HEK293 (cell line): Measurements from ENCODE around the gene SLC25A39.

Experiments
- BCL11B ChIP-seq: fragments of 450-650 bp; formaldehyde crosslinking; IDR thresholded peaks from 2 replicates; pipeline ENCODE4 v1.5.1; 2016; ENCODE audit warnings: low read depth, missing biosample characterization, missing genetic modification characterization
- GLI2 ChIP-seq: fragments of 450-650 bp; formaldehyde crosslinking; IDR thresholded peaks from 2 replicates; pipeline ENCODE4; 2017; ENCODE audit warnings: missing biosample characterization, missing genetic modification characterization, low read depth, borderline replicate concordance
- HOXC10 ChIP-seq: sonication (generic); formaldehyde crosslinking; IDR thresholded peaks from 2 replicates; pipeline ENCODE4 v1.8.1; 2023; ENCODE audit warnings: mild to moderate bottlenecking, missing genetic modification reagents
- IKZF3 ChIP-seq: fragments of 450-650 bp; IDR thresholded peaks from 2 replicates; pipeline ENCODE4 v1.5.0; 2018; ENCODE audit warnings: missing biosample characterization, mild to moderate bottlenecking, missing genetic modification characterization, moderate library complexity
- KLF16 ChIP-seq: fragments of 450-650 bp; formaldehyde crosslinking; IDR thresholded peaks from 2 replicates; pipeline ENCODE4 v1.5.1; 2017; ENCODE audit warnings: missing biosample characterization, missing genetic modification characterization
- KLF9 ChIP-seq: fragments of 450-650 bp; formaldehyde crosslinking; IDR thresholded peaks from 2 replicates; pipeline ENCODE4 v1.5.1; 2016; ENCODE audit warnings: missing biosample characterization, missing genetic modification characterization, low read depth
- RBAK ChIP-seq: fragments of 450-650 bp; formaldehyde crosslinking; IDR thresholded peaks from 2 replicates; pipeline ENCODE4 v1.5.1; 2016; ENCODE audit warnings: missing biosample characterization, missing genetic modification characterization
- WT1 ChIP-seq: fragments of 450-650 bp; formaldehyde crosslinking; IDR thresholded peaks from 2 replicates; pipeline ENCODE4 v1.5.1; 2016; ENCODE audit warnings: missing biosample characterization, missing genetic modification characterization
- YY1 ChIP-seq: fragments of 450-650 bp; formaldehyde crosslinking; IDR thresholded peaks from 2 replicates; pipeline ENCODE4 v1.5.1; 2018; ENCODE audit warnings: missing biosample characterization, missing genetic modification characterization
- ZBTB1 ChIP-seq: fragments of 450-650 bp; formaldehyde crosslinking; IDR thresholded peaks from 2 replicates; pipeline ENCODE4 v1.5.1; 2016; ENCODE audit warnings: missing biosample characterization, missing genetic modification characterization
- ZBTB48 ChIP-seq: fragments of 450-650 bp; formaldehyde crosslinking; IDR thresholded peaks from 2 replicates; pipeline ENCODE4 v1.5.1; 2016; ENCODE audit warnings: missing biosample characterization, missing genetic modification characterization
- ZFP41 ChIP-seq: fragments of 450-650 bp; formaldehyde crosslinking; IDR thresholded peaks from 2 replicates; pipeline ENCODE4 v1.5.1; 2016; ENCODE audit warnings: missing biosample characterization, missing genetic modification characterization, borderline replicate concordance
- ZNF155 ChIP-seq: fragments of 450-650 bp; formaldehyde crosslinking; IDR thresholded peaks from 2 replicates; pipeline ENCODE4 v1.5.1; 2016; ENCODE audit warnings: missing biosample characterization, missing genetic modification characterization
- ZNF174 ChIP-seq: fragments of 450-650 bp; formaldehyde crosslinking; IDR thresholded peaks from 2 replicates; pipeline ENCODE4 v1.5.0; 2017; ENCODE audit warnings: missing biosample characterization, mild to moderate bottlenecking, missing genetic modification characterization
- ZNF221 ChIP-seq: fragments of 450-650 bp; formaldehyde crosslinking; IDR thresholded peaks from 2 replicates; pipeline ENCODE4 v1.5.1; 2017; ENCODE audit warnings: missing biosample characterization, missing genetic modification characterization, borderline replicate concordance
- ZNF24 ChIP-seq: fragments of 450-650 bp; formaldehyde crosslinking; IDR thresholded peaks from 2 replicates; pipeline ENCODE4 v1.5.1; 2016; ENCODE audit warnings: missing biosample characterization, missing genetic modification characterization
- ZNF354C ChIP-seq: fragments of 450-650 bp; formaldehyde crosslinking; IDR thresholded peaks from 2 replicates; pipeline ENCODE4 v1.5.1; 2016; ENCODE audit warnings: missing biosample characterization, missing genetic modification characterization, low read depth, borderline replicate concordance
- ZNF366 ChIP-seq: fragments of 450-650 bp; formaldehyde crosslinking; conservative IDR thresholded peaks from 2 replicates; pipeline ENCODE4 v1.5.1; 2016; ENCODE audit warnings: missing biosample characterization, missing genetic modification characterization
- ZNF37A ChIP-seq: fragments of 450-650 bp; IDR thresholded peaks from 2 replicates; pipeline ENCODE4 v1.5.1; 2018; ENCODE audit warnings: missing biosample characterization, missing genetic modification characterization
- ZNF561 ChIP-seq: fragments of 450-650 bp; IDR thresholded peaks from 2 replicates; pipeline ENCODE4 v1.5.1; 2018; ENCODE audit warnings: missing biosample characterization, missing genetic modification characterization, borderline replicate concordance
- ZNF596 ChIP-seq: fragments of 450-650 bp; IDR thresholded peaks from 2 replicates; pipeline ENCODE4 v1.5.0; 2018; ENCODE audit warnings: missing biosample characterization, mild to moderate bottlenecking, missing genetic modification characterization, moderate library complexity
- ZNF600 ChIP-seq: fragments of 450-650 bp; formaldehyde crosslinking; IDR thresholded peaks from 2 replicates; pipeline ENCODE4 v1.5.1; 2016; ENCODE audit warnings: missing biosample characterization, missing genetic modification characterization
- ZNF621 ChIP-seq: fragments of 450-650 bp; formaldehyde crosslinking; IDR thresholded peaks from 2 replicates; pipeline ENCODE4 v1.5.1; 2017; ENCODE audit warnings: missing biosample characterization, missing genetic modification characterization
- ZNF654 ChIP-seq: fragments of 450-650 bp; formaldehyde crosslinking; IDR thresholded peaks from 2 replicates; pipeline ENCODE4 v1.5.1; 2016; ENCODE audit warnings: low read depth, missing biosample characterization, missing genetic modification characterization
- ZNF660 ChIP-seq: fragments of 450-650 bp; IDR thresholded peaks from 2 replicates; pipeline ENCODE4 v1.5.1; 2018; ENCODE audit warnings: missing biosample characterization, mild to moderate bottlenecking, missing genetic modification characterization
- ZNF76 ChIP-seq: fragments of 450-650 bp; formaldehyde crosslinking; IDR thresholded peaks from 2 replicates; pipeline ENCODE4; 2016; ENCODE audit warnings: low read depth, missing biosample characterization, missing genetic modification characterization, borderline replicate concordance
- ZNF791 ChIP-seq: fragments of 450-650 bp; formaldehyde crosslinking; IDR thresholded peaks from 2 replicates; pipeline ENCODE4 v1.5.1; 2016; ENCODE audit warnings: missing biosample characterization, missing genetic modification characterization
- ZNF792 ChIP-seq: fragments of 450-650 bp; formaldehyde crosslinking; IDR thresholded peaks from 2 replicates; pipeline ENCODE4 v1.5.1; 2016; ENCODE audit warnings: missing biosample characterization, missing genetic modification characterization
- ZNF837 ChIP-seq: fragments of 450-650 bp; formaldehyde crosslinking; IDR thresholded peaks from 2 replicates; pipeline ENCODE4 v1.5.1; 2016; ENCODE audit warnings: missing biosample characterization, missing genetic modification characterization
- ZSCAN16 ChIP-seq: fragments of 450-650 bp; formaldehyde crosslinking; IDR thresholded peaks from 2 replicates; pipeline ENCODE4 v1.5.1; 2016; ENCODE audit warnings: missing biosample characterization, missing genetic modification characterization
- TF ChIP-seq, protein P1 (sequence below): fragments of 450-650 bp; formaldehyde crosslinking; IDR thresholded peaks from 2 replicates; pipeline ENCODE4 v1.5.1; 2016; ENCODE audit warnings: missing biosample characterization, missing genetic modification characterization
- TF ChIP-seq, protein P2 (sequence below): fragments of 450-650 bp; formaldehyde crosslinking; IDR thresholded peaks from 2 replicates; pipeline ENCODE4 v1.5.1; 2016; ENCODE audit warnings: missing biosample characterization, missing genetic modification characterization
- TF ChIP-seq, protein P3 (sequence below): fragments of 450-650 bp; formaldehyde crosslinking; IDR thresholded peaks from 2 replicates; pipeline ENCODE4 v1.5.1; 2016; ENCODE audit warnings: missing biosample characterization, missing genetic modification characterization
- TF ChIP-seq, protein P4 (sequence below): fragments of 450-650 bp; formaldehyde crosslinking; IDR thresholded peaks from 2 replicates; pipeline ENCODE4 v1.5.1; 2016; ENCODE audit warnings: missing biosample characterization, missing genetic modification characterization

SLC25A39 gene

DNA sequence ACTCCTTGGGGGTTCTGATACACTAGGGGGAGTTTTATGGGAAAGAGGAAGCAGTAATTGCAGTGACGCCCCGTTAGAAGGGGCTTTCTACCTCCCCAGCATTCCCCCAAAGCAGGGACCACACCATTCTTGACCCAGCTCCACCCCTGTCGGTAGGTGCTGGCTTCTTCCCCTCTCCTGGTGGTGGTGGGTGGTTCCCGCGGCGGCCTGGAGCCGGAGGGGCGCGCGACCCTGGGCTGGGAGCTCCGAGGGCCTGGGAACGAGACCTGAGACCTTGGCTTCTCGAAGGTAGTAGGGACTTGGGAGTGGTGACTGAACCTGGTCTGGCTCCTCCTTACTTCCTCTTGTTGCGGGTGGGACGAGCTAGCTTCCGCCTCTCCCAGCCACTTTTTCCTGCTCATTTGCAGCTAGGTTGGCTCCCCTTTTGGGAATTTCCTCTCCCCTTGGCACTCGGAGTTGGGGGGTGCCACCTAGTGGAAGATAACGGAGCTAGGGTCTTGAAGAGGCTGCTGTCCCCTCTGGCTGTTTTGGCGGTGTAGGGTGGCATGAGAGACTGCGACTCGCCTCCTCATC, 20.9 kb upstream of the SLC25A39 start (continued):
- TF ChIP-seq, protein P1, sequence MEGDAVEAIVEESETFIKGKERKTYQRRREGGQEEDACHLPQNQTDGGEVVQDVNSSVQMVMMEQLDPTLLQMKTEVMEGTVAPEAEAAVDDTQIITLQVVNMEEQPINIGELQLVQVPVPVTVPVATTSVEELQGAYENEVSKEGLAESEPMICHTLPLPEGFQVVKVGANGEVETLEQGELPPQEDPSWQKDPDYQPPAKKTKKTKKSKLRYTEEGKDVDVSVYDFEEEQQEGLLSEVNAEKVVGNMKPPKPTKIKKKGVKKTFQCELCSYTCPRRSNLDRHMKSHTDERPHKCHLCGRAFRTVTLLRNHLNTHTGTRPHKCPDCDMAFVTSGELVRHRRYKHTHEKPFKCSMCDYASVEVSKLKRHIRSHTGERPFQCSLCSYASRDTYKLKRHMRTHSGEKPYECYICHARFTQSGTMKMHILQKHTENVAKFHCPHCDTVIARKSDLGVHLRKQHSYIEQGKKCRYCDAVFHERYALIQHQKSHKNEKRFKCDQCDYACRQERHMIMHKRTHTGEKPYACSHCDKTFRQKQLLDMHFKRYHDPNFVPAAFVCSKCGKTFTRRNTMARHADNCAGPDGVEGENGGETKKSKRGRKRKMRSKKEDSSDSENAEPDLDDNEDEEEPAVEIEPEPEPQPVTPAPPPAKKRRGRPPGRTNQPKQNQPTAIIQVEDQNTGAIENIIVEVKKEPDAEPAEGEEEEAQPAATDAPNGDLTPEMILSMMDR (tag by site-specific recombination): peak; percentile 78
- 0 out of 2 replicates have a peak, but pooled peaks have one; percentile 12 for TF ChIP-seq ZNF791 (tag by site-specific recombination)
- TF ChIP-seq GLI2 (tag by site-specific recombination): no peak
- TF ChIP-seq YY1: no peak
- no peak for TF ChIP-seq ZNF24 (tag by site-specific recombination)
- TF ChIP-seq ZBTB1 (tag by site-specific recombination): no peak
- TF ChIP-seq ZNF561 (tag by site-specific recombination): no peak
- TF ChIP-seq, protein P2, sequence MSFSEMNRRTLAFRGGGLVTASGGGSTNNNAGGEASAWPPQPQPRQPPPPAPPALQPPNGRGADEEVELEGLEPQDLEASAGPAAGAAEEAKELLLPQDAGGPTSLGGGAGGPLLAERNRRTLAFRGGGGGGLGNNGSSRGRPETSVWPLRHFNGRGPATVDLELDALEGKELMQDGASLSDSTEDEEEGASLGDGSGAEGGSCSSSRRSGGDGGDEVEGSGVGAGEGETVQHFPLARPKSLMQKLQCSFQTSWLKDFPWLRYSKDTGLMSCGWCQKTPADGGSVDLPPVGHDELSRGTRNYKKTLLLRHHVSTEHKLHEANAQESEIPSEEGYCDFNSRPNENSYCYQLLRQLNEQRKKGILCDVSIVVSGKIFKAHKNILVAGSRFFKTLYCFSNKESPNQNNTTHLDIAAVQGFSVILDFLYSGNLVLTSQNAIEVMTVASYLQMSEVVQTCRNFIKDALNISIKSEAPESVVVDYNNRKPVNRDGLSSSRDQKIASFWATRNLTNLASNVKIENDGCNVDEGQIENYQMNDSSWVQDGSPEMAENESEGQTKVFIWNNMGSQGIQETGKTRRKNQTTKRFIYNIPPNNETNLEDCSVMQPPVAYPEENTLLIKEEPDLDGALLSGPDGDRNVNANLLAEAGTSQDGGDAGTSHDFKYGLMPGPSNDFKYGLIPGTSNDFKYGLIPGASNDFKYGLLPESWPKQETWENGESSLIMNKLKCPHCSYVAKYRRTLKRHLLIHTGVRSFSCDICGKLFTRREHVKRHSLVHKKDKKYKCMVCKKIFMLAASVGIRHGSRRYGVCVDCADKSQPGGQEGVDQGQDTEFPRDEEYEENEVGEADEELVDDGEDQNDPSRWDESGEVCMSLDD: no peak
- TF ChIP-seq ZNF792 (tag by site-specific recombination): no peak
- no peak for TF ChIP-seq ZNF37A (tag by site-specific recombination)
- TF ChIP-seq ZNF654 (tag by site-specific recombination): peak; percentile 67
- TF ChIP-seq IKZF3: peak; percentile 80
- TF ChIP-seq ZSCAN16 (tag by site-specific recombination): no peak
- TF ChIP-seq ZNF596 (tag by site-specific recombination): no peak
- no peak for TF ChIP-seq ZNF354C (tag by site-specific recombination)
- TF ChIP-seq ZNF155: no peak
- no peak for TF ChIP-seq ZNF837 (tag by site-specific recombination)
- TF ChIP-seq, protein P3, sequence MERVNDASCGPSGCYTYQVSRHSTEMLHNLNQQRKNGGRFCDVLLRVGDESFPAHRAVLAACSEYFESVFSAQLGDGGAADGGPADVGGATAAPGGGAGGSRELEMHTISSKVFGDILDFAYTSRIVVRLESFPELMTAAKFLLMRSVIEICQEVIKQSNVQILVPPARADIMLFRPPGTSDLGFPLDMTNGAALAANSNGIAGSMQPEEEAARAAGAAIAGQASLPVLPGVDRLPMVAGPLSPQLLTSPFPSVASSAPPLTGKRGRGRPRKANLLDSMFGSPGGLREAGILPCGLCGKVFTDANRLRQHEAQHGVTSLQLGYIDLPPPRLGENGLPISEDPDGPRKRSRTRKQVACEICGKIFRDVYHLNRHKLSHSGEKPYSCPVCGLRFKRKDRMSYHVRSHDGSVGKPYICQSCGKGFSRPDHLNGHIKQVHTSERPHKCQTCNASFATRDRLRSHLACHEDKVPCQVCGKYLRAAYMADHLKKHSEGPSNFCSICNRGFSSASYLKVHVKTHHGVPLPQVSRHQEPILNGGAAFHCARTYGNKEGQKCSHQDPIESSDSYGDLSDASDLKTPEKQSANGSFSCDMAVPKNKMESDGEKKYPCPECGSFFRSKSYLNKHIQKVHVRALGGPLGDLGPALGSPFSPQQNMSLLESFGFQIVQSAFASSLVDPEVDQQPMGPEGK: 0 out of 2 replicates have a peak, but pooled peaks have one; percentile 0
- TF ChIP-seq ZNF221: no peak
- no peak for TF ChIP-seq WT1 (tag by site-specific recombination)
- TF ChIP-seq ZNF660 (tag by site-specific recombination): peak; percentile 32; the same call in 1 of the 2 replicates
- TF ChIP-seq ZNF366 (tag by site-specific recombination): 0 out of 2 replicates have a peak, but pooled peaks have one; percentile 7
- TF ChIP-seq HOXC10 (CRISPR knock-in tag): no peak
- no peak for TF ChIP-seq KLF16 (tag by site-specific recombination)
- TF ChIP-seq KLF9 (tag by site-specific recombination): no peak
- TF ChIP-seq ZNF600: peak; percentile 38; the same call in 1 of the 2 replicates
- TF ChIP-seq ZNF174 (tag by site-specific recombination): no peak
- TF ChIP-seq BCL11B (tag by site-specific recombination): no peak
- no peak for TF ChIP-seq ZNF621 (tag by site-specific recombination)
- no peak for TF ChIP-seq ZBTB48 (tag by site-specific recombination)
- TF ChIP-seq ZNF76 (tag by site-specific recombination): no peak
- no peak for TF ChIP-seq ZFP41
- no peak for TF ChIP-seq RBAK
- TF ChIP-seq, protein P4, sequence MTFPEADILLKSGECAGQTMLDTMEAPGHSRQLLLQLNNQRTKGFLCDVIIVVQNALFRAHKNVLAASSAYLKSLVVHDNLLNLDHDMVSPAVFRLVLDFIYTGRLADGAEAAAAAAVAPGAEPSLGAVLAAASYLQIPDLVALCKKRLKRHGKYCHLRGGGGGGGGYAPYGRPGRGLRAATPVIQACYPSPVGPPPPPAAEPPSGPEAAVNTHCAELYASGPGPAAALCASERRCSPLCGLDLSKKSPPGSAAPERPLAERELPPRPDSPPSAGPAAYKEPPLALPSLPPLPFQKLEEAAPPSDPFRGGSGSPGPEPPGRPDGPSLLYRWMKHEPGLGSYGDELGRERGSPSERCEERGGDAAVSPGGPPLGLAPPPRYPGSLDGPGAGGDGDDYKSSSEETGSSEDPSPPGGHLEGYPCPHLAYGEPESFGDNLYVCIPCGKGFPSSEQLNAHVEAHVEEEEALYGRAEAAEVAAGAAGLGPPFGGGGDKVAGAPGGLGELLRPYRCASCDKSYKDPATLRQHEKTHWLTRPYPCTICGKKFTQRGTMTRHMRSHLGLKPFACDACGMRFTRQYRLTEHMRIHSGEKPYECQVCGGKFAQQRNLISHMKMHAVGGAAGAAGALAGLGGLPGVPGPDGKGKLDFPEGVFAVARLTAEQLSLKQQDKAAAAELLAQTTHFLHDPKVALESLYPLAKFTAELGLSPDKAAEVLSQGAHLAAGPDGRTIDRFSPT (tag by site-specific recombination): no peak
